ENCODE results near the gene RBM20.
"Not testable (repeated sequence)": the region's sequence is repeated elsewhere in the genome, so short reads cannot be mapped to it uniquely, and the experiment has no call there.

RBM20 gene

DNA sequence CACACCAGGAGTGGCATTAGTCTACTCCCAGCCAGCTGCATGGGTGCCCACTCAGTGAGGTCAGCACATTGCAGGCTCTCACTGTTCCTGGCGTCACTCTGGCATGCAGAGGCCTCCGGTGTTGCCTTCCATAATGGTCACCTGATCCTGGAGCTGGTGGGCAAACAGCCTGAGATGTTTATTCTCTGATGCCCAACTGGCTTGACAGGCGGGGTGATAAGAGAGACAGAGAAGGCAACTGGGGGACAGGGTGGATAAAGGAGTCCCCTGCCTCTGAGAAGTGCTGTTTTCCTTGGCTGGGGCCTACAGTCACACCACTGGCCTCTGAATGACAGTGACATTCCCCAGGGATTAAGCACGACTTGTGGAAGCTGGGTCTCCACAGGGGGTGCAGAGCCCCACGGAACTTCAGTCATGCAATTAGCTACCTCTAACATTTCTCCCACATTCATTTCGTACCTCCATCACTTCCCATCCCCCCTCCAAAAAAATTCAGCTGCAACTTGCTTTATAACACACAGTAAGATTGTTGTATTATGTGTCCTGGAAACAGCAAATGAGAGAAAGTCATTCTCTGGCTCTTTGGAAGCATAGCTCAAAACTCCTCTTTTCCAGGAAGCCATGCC lies 7.1 kb upstream of the RBM20 start:
- Histone ChIP-seq H3K27ac (ENCODE audit: low read depth, low read length) (peak overlapping the region; percentile 32), H3K56ac (ENCODE audit: low read length) (no peak overlapping the region), H3K18ac (ENCODE audit: low read length) (no peak overlapping the region), H3K79me2 (ENCODE audit: control insufficient read depth, insufficient read depth, low read length) (no peaks in the 10 kb centered on the region), H4K8ac (ENCODE audit: low read depth, low read length) (no peak overlapping the region), H3K4me3 (ENCODE audit: low read length) (no peak overlapping the region), H3K27me3 (ENCODE audit: insufficient read depth, low read length, poor library complexity) (peaks cover 1% of the 10 kb centered on the region), H2BK15ac (replicated peaks; ENCODE audit: low read depth) (no peak overlapping the region), H3K23ac (ENCODE audit: low read length) (no peak overlapping the region), H3K4me2 (ENCODE audit: low read length) (no peak overlapping the region), H2BK120ac (ENCODE audit: low read depth, low read length) (no peak overlapping the region), H4K5ac (ENCODE audit: low read length) (no peak overlapping the region), H3K79me1 (ENCODE audit: low read length) (no peaks in the 10 kb centered on the region), H3K4me1 (ENCODE audit: control insufficient read depth, low read depth, low read length) (peaks cover 10% of the 10 kb centered on the region), H3K36me3 (ENCODE audit: control insufficient read depth, insufficient read depth, low read length) (no peaks in the 10 kb centered on the region), H3K4ac (ENCODE audit: low read depth, low read length) (no peak overlapping the region), H2BK5ac (ENCODE audit: low read length) (no peak overlapping the region), H2AK5ac (ENCODE audit: low read length) (no peak overlapping the region), H3K9ac (ENCODE audit: low read length) (no peak overlapping the region)
- peak; percentile 90 for DNase-seq
- WGBS (ENCODE audit: extremely low coverage, insufficient coverage, low lambda C conversion rate): no CpG with 5 or more reads among the region's 6 CpGs

DNA sequence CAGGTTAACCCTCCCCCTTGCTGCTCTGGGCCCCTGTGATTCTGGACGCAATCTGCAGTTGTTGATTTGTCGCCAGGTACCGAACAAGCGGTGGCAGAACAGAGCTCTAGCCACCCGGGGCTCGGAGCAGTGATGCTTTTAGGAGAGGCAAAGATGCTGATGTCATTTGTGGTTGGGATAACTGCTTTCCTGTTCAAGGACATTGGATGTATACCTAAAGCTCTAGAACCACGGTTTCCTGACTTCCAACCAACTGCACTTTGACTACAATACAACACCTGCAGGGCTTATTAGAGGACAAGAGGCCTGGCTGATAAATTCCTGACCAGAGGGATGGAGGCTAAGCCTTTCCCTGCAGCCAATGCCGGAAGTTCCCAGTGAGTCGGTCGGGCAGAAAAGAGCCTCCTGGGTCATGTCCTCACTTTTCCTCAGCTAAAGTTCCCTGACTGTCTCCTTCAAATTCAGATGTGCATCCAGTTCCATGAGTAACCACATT lies 6.5 kb upstream of the RBM20 start:
- peak; percentile 91 for DNase-seq
- Histone ChIP-seq H3K36me3 (ENCODE audit: control insufficient read depth, insufficient read depth, low read length) (no peaks in the 10 kb centered on the region), H3K27ac (ENCODE audit: low read depth, low read length) (peak overlapping the region; percentile 32), H3K4ac (ENCODE audit: low read depth, low read length) (no peak overlapping the region), H2AK5ac (ENCODE audit: low read length) (no peak overlapping the region), H2BK5ac (ENCODE audit: low read length) (no peak overlapping the region), H3K18ac (ENCODE audit: low read length) (peak overlapping the region; percentile 71), H3K27me3 (ENCODE audit: insufficient read depth, low read length, poor library complexity) (peaks cover 6% of the 10 kb centered on the region), H3K79me2 (ENCODE audit: control insufficient read depth, insufficient read depth, low read length) (no peaks in the 10 kb centered on the region), H3K9ac (ENCODE audit: low read length) (no peak overlapping the region), H2BK120ac (ENCODE audit: low read depth, low read length) (no peak overlapping the region), H4K5ac (ENCODE audit: low read length) (no peak overlapping the region), H3K56ac (ENCODE audit: low read length) (no peak overlapping the region), H4K8ac (ENCODE audit: low read depth, low read length) (no peak overlapping the region), H2BK15ac (replicated peaks; ENCODE audit: low read depth) (no peak overlapping the region), H3K79me1 (ENCODE audit: low read length) (no peaks in the 10 kb centered on the region), H3K4me3 (ENCODE audit: low read length) (no peak overlapping the region), H3K23ac (ENCODE audit: low read length) (no peak overlapping the region), H3K4me2 (ENCODE audit: low read length) (no peak overlapping the region), H3K4me1 (ENCODE audit: control insufficient read depth, low read depth, low read length) (peaks cover 11% of the 10 kb centered on the region)
- WGBS (ENCODE audit: extremely low coverage, insufficient coverage, low lambda C conversion rate): no CpG with 5 or more reads among the region's 10 CpGs

DNA sequence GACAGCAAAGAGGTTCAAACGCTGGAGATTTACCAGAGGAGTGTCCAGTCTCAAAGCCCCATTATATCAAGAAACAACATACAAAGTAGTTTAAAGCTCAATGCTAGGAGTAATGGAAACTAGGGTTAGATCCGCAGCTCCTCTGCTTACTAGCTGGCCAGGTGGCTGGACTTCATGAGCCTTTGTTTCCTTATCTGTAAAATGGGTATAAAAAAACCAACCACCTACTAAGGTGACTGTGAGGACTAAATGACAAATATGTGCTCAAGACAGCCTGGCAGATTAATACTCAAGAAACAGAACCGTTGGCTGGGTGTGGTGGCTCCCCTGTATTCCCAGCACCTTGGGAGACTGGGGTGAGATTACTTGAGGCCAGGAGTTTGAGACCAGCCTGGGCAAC lies 5.8 kb upstream of the RBM20 start:
- Histone ChIP-seq H3K79me2 (ENCODE audit: control insufficient read depth, insufficient read depth, low read length) (no peaks in the 10 kb centered on the region), H3K23ac (ENCODE audit: low read length) (no peak overlapping the region), H3K36me3 (ENCODE audit: control insufficient read depth, insufficient read depth, low read length) (no peaks in the 10 kb centered on the region), H2AK5ac (ENCODE audit: low read length) (no peak overlapping the region), H2BK15ac (replicated peaks; ENCODE audit: low read depth) (no peak overlapping the region), H4K5ac (ENCODE audit: low read length) (no peak overlapping the region), H3K4ac (ENCODE audit: low read depth, low read length) (no peak overlapping the region), H3K4me3 (ENCODE audit: low read length) (no peak overlapping the region), H3K56ac (ENCODE audit: low read length) (no peak overlapping the region), H4K8ac (ENCODE audit: low read depth, low read length) (no peak overlapping the region), H3K27ac (ENCODE audit: low read depth, low read length) (no peak overlapping the region), H3K18ac (ENCODE audit: low read length) (peak overlapping the region; percentile 71), H3K9ac (ENCODE audit: low read length) (no peak overlapping the region), H3K79me1 (ENCODE audit: low read length) (no peaks in the 10 kb centered on the region), H2BK120ac (ENCODE audit: low read depth, low read length) (no peak overlapping the region), H3K27me3 (ENCODE audit: insufficient read depth, low read length, poor library complexity) (peaks cover 9% of the 10 kb centered on the region), H3K4me1 (ENCODE audit: control insufficient read depth, low read depth, low read length) (peaks cover 13% of the 10 kb centered on the region), H3K4me2 (ENCODE audit: low read length) (no peak overlapping the region), H2BK5ac (ENCODE audit: low read length) (no peak overlapping the region)
- WGBS (ENCODE audit: extremely low coverage, insufficient coverage, low lambda C conversion rate): no CpG with 5 or more reads among the region's 3 CpGs
- no peak for DNase-seq

DNA sequence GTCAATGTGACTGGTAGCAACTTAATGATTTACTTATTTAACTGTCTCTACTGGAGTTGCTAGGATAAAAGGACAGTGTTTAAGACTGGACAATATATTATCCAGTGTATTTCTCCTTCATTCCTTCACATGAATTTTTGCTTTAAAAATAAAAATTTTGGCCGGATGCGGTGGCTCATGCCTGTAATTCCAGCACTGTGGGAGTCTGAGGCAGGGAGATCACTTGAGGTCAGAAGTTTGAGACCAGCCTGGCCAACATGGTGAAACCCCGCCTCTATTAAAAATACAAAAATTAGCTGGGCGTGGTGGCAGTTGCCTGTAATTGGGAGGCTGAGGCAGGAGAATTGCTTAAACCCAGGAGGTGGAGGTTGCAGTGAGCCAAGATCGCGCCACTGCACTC lies 5.1 kb upstream of the RBM20 start:
- H3K56ac ChIP-seq (ENCODE audit: low read length); H4K5ac ChIP-seq (ENCODE audit: low read length); H3K23ac ChIP-seq (ENCODE audit: low read length); H3K79me1 ChIP-seq (ENCODE audit: low read length); H2BK120ac ChIP-seq (ENCODE audit: low read depth, low read length); H3K4me3 ChIP-seq (ENCODE audit: low read length); H2BK5ac ChIP-seq (ENCODE audit: low read length); H2BK15ac ChIP-seq (replicated peaks; ENCODE audit: low read depth); H3K9ac ChIP-seq (ENCODE audit: low read length); H3K36me3 ChIP-seq (ENCODE audit: control insufficient read depth, insufficient read depth, low read length); H4K8ac ChIP-seq (ENCODE audit: low read depth, low read length); H2AK5ac ChIP-seq (ENCODE audit: low read length); DNase-seq; H3K79me2 ChIP-seq (ENCODE audit: control insufficient read depth, insufficient read depth, low read length); H3K27ac ChIP-seq (ENCODE audit: low read depth, low read length); H3K4me2 ChIP-seq (ENCODE audit: low read length); H3K18ac ChIP-seq (ENCODE audit: low read length); H3K4ac ChIP-seq (ENCODE audit: low read depth, low read length): not testable (repeated sequence)
- peaks cover 13% of the 10 kb centered on the region for H3K4me1 ChIP-seq (ENCODE audit: control insufficient read depth, low read depth, low read length)
- no CpG with 5 or more reads among the region's 6 CpGs for WGBS (ENCODE audit: extremely low coverage, insufficient coverage, low lambda C conversion rate)
- peaks cover 12% of the 10 kb centered on the region for H3K27me3 ChIP-seq (ENCODE audit: insufficient read depth, low read length, poor library complexity)

DNA sequence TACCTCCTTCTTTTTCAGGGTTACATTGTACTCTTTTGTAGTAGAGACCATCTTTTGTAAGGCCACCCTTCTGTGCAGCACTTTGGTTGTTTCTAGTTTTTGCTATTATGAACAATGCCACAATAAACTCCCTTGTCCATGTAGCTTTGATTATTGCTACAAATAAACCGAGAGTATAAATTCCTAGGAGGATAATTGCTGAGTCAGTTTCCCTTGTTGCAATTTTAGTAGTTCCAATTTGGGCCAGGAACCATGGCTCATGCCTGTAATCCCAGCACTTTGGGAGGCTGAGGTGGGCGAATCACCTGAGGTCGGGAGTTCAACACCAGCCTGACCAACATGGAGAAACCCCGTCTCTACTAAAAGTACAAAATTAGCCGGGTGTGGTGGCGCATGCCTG lies 4.3 kb upstream of the RBM20 start:
- not testable (repeated sequence) for H3K79me2 ChIP-seq (ENCODE audit: control insufficient read depth, insufficient read depth, low read length); H3K36me3 ChIP-seq (ENCODE audit: control insufficient read depth, insufficient read depth, low read length); H2BK120ac ChIP-seq (ENCODE audit: low read depth, low read length); H2BK15ac ChIP-seq (replicated peaks; ENCODE audit: low read depth); H3K56ac ChIP-seq (ENCODE audit: low read length); H2BK5ac ChIP-seq (ENCODE audit: low read length); DNase-seq; H3K4me2 ChIP-seq (ENCODE audit: low read length); H4K5ac ChIP-seq (ENCODE audit: low read length); H3K27ac ChIP-seq (ENCODE audit: low read depth, low read length); H3K79me1 ChIP-seq (ENCODE audit: low read length); H3K18ac ChIP-seq (ENCODE audit: low read length); H4K8ac ChIP-seq (ENCODE audit: low read depth, low read length); H3K4ac ChIP-seq (ENCODE audit: low read depth, low read length); H3K4me3 ChIP-seq (ENCODE audit: low read length); H2AK5ac ChIP-seq (ENCODE audit: low read length); H3K23ac ChIP-seq (ENCODE audit: low read length); H3K9ac ChIP-seq (ENCODE audit: low read length)
- H3K4me1 ChIP-seq (ENCODE audit: control insufficient read depth, low read depth, low read length): peaks cover 14% of the 10 kb centered on the region
- H3K27me3 ChIP-seq (ENCODE audit: insufficient read depth, low read length, poor library complexity): peaks cover 18% of the 10 kb centered on the region
- WGBS (ENCODE audit: extremely low coverage, insufficient coverage, low lambda C conversion rate): no CpG with 5 or more reads among the region's 6 CpGs

DNA sequence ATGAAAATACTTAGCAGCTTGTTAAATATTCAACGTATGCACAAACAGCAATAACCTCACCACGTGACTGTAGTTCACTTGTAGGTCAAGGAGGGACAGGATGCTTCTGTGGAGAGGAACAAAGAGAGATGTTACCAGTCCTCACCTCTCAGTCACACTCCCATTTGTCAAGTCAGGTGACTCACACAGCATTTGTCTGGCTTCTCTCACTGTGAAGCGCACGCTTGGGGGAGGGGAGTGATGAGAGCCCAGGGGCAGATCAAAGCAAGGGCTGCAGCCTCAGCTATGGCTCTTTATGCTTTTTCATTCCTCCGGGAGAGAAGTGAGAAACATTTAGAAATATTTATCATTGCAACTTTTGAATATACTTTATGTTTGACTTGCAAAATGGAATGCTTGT lies 2.9 kb upstream of the RBM20 start:
- Histone ChIP-seq H3K79me2 (ENCODE audit: control insufficient read depth, insufficient read depth, low read length) (no peaks in the 10 kb centered on the region), H3K27me3 (ENCODE audit: insufficient read depth, low read length, poor library complexity) (peaks cover 23% of the 10 kb centered on the region), H2BK15ac (replicated peaks; ENCODE audit: low read depth) (no peak overlapping the region), H3K4me1 (ENCODE audit: control insufficient read depth, low read depth, low read length) (peaks cover 16% of the 10 kb centered on the region), H2BK5ac (ENCODE audit: low read length) (no peak overlapping the region), H3K9ac (ENCODE audit: low read length) (no peak overlapping the region), H4K5ac (ENCODE audit: low read length) (no peak overlapping the region), H2AK5ac (ENCODE audit: low read length) (no peak overlapping the region), H3K4me3 (ENCODE audit: low read length) (no peak overlapping the region), H3K56ac (ENCODE audit: low read length) (no peak overlapping the region), H3K4ac (ENCODE audit: low read depth, low read length) (no peak overlapping the region), H2BK120ac (ENCODE audit: low read depth, low read length) (no peak overlapping the region), H3K79me1 (ENCODE audit: low read length) (no peaks in the 10 kb centered on the region), H4K8ac (ENCODE audit: low read depth, low read length) (no peak overlapping the region), H3K4me2 (ENCODE audit: low read length) (no peak overlapping the region), H3K27ac (ENCODE audit: low read depth, low read length) (no peak overlapping the region), H3K36me3 (ENCODE audit: control insufficient read depth, insufficient read depth, low read length) (no peaks in the 10 kb centered on the region), H3K23ac (ENCODE audit: low read length) (no peak overlapping the region), H3K18ac (ENCODE audit: low read length) (no peak overlapping the region)
- peak; percentile 98 for DNase-seq
- WGBS (ENCODE audit: extremely low coverage, insufficient coverage, low lambda C conversion rate): no CpG with 5 or more reads among the region's 5 CpGs
